ES-I3 (cell line): ENCODE data around the gene OST4.
"Not testable (repeated sequence)": the region's sequence is repeated elsewhere in the genome, so short reads cannot be mapped to it uniquely, and the experiment has no call there.

ENCODE experiments used
- H3K36me3 ChIP-seq: 2 replicates; pipeline ENCODE4 v1.6.1; 2013; ENCODE audit warnings: mild to moderate bottlenecking, low read length, control low read depth, moderate library complexity; ENCODE audit not compliant: insufficient read depth
- H3K4me1 ChIP-seq: 2 replicates; pipeline ENCODE4 v1.6.1; 2013; ENCODE audit warnings: mild to moderate bottlenecking, control low read depth, low read length; ENCODE audit not compliant: insufficient read depth
- H3K9ac ChIP-seq: 2 replicates; pipeline ENCODE4 v1.6.1; 2013; ENCODE audit warnings: low read depth, mild to moderate bottlenecking, low read length, moderate library complexity
- H3K9me3 ChIP-seq: 2 replicates; pipeline ENCODE4 v1.6.1; 2013; ENCODE audit warnings: mild to moderate bottlenecking, low read length, moderate library complexity; ENCODE audit not compliant: control insufficient read depth, insufficient read depth

The OST4 gene

GRCh38 chr2:27071277-27071989 is at the start of gene OST4:
TSS of gene OST4 (minus strand) at chr2:27071654.
- Histone ChIP-seq H3K9me3 (no peaks in the 10 kb centered on the region), H3K4me1 (peaks cover 9% of the 10 kb centered on the region), H3K9ac (peak within 1 kb of the TSS; percentile 92), H3K36me3 (peaks cover 15% of the 10 kb centered on the region)

GRCh38 chr2:27119330-27119670 is 47.8 kb upstream of the OST4 start:
- not testable (repeated sequence) for H3K4me1 ChIP-seq
- H3K9ac ChIP-seq = peak overlapping the region; percentile 55; the same call in 1 of the 2 replicates

GRCh38 chr2:27118525-27119329 is 47.3 kb upstream of the OST4 start, which contains the start of gene CGREF1:
TSS of gene CGREF1 (minus strand) at chr2:27119128. CDS start at chr2:27104366, 14,762 bp downstream.
- 0 out of 2 replicates have a peak, but pooled peaks cover 5% of the 10 kb centered on the region for H3K4me1 ChIP-seq
- peak within 1 kb of the TSS; percentile 55; the same call in 1 of the 2 replicates for H3K9ac ChIP-seq
- no peaks in the 10 kb centered on the region for H3K9me3 ChIP-seq
- H3K36me3 ChIP-seq = no peaks in the 10 kb centered on the region

More at GRCh38 chr2:27119330-27119670, 47.8 kb upstream of the OST4 start:
- not testable (repeated sequence) for H3K9me3 ChIP-seq, H3K36me3 ChIP-seq

GRCh38 chr2:27117995-27118524 is 46.6 kb upstream of the OST4 start:
- Histone ChIP-seq H3K9me3 (no peaks in the 10 kb centered on the region), H3K4me1 (0 out of 2 replicates have a peak, but pooled peaks cover 3% of the 10 kb centered on the region), H3K9ac (peak overlapping the region; percentile 55; the same call in 1 of the 2 replicates), H3K36me3 (no peaks in the 10 kb centered on the region)

- H3K36me3 ChIP-seq = no peaks in the 10 kb centered on the region
Observed at GRCh38 chr2:27115519-27115918, 44.1 kb upstream of the OST4 start.

GRCh38 chr2:27111392-27112078 is 40.1 kb upstream of the OST4 start:
- not testable (repeated sequence) for H3K36me3 ChIP-seq, H3K4me1 ChIP-seq, H3K9ac ChIP-seq, H3K9me3 ChIP-seq

More at GRCh38 chr2:27115519-27115918, 44.1 kb upstream of the OST4 start:
- H3K9me3 ChIP-seq = no peaks in the 10 kb centered on the region
- H3K9ac ChIP-seq = no peak overlapping the region
- H3K4me1 ChIP-seq = no peaks in the 10 kb centered on the region

GRCh38 chr2:27110603-27111352 is 39.3 kb upstream of the OST4 start:
- peak overlapping the region; percentile 28; the same call in 1 of the 2 replicates for H3K9ac ChIP-seq
- not testable (repeated sequence) for H3K9me3 ChIP-seq, H3K4me1 ChIP-seq, H3K36me3 ChIP-seq

GRCh38 chr2:27109083-27109482 is 37.6 kb upstream of the OST4 start:
- Histone ChIP-seq H3K9me3 (no peaks in the 10 kb centered on the region), H3K36me3 (no peaks in the 10 kb centered on the region), H3K9ac (no peak overlapping the region), H3K4me1 (no peaks in the 10 kb centered on the region)

GRCh38 chr2:27108221-27108620 is 36.8 kb upstream of the OST4 start:
- Histone ChIP-seq H3K36me3 (no peaks in the 10 kb centered on the region), H3K4me1 (no peaks in the 10 kb centered on the region), H3K9me3 (no peaks in the 10 kb centered on the region), H3K9ac (no peak overlapping the region)

GRCh38 chr2:27105981-27106380 is 34.5 kb upstream of the OST4 start:
- Histone ChIP-seq H3K4me1 (no peaks in the 10 kb centered on the region), H3K36me3 (no peaks in the 10 kb centered on the region), H3K9me3 (no peaks in the 10 kb centered on the region), H3K9ac (no peak overlapping the region)

GRCh38 chr2:27102329-27102728 is 30.9 kb upstream of the OST4 start:
- no peaks in the 10 kb centered on the region for H3K9me3 ChIP-seq
- no peak overlapping the region for H3K9ac ChIP-seq
- H3K4me1 ChIP-seq = no peaks in the 10 kb centered on the region

GRCh38 chr2:27100036-27100435 is 28.6 kb upstream of the OST4 start:
- Histone ChIP-seq H3K9ac (no peak overlapping the region), H3K4me1 (no peaks in the 10 kb centered on the region), H3K36me3 (no peaks in the 10 kb centered on the region), H3K9me3 (no peaks in the 10 kb centered on the region)

More at GRCh38 chr2:27102329-27102728, 30.9 kb upstream of the OST4 start:
- H3K36me3 ChIP-seq = no peaks in the 10 kb centered on the region

- Histone ChIP-seq H3K4me1 (no peaks in the 10 kb centered on the region), H3K36me3 (no peaks in the 10 kb centered on the region), H3K9me3 (no peaks in the 10 kb centered on the region), H3K9ac (no peak overlapping the region)
Observed at GRCh38 chr2:27099334-27099955, 28.0 kb upstream of the OST4 start.
